Lower lobe of right lung (tissue), 2 donors: ENCODE measurements around the gene OR51A4. TPM values are rescaled to one million over a fixed set of nuclear protein-coding genes. Genes with fewer than 3 reads are reported as not detected.

Experiments
- ATAC-seq, 2 donors: fragments of 200-7000 bp; cut with Tn5 transposase; one replicate each; pipeline ENCODE4 v1.9.1; 2020 to 2022; ENCODE audit warnings: mild to moderate bottlenecking in 2 of 2, moderate library complexity in 2 of 2
- DNase-seq: peaks from one replicate; pipeline ENCODE4 v3.0.0-alpha.2; 2020
- H3K27ac ChIP-seq: fragments of 200-600 bp; one replicate; pipeline ENCODE4 v1.8.0; 2022
- H3K27me3 ChIP-seq: fragments of 200-600 bp; one replicate; pipeline ENCODE4 v1.8.0; 2022; ENCODE audit warnings: low read depth
- H3K36me3 ChIP-seq: fragments of 200-600 bp; one replicate; pipeline ENCODE4 v1.8.0; 2022; ENCODE audit warnings: mild to moderate bottlenecking
- H3K4me1 ChIP-seq: fragments of 200-600 bp; one replicate; pipeline ENCODE4 v1.8.0; 2022
- H3K4me3 ChIP-seq: fragments of 200-600 bp; one replicate; pipeline ENCODE4 v1.8.0; 2022; ENCODE audit warnings: mild to moderate bottlenecking
- H3K9me3 ChIP-seq: fragments of 200-600 bp; one replicate; pipeline ENCODE4 v1.8.0; 2022
- CTCF ChIP-seq: fragments of 200-600 bp; IDR thresholded peaks from one replicate; pipeline ENCODE4 v1.8.0; 2022; ENCODE audit warnings: antibody characterized with exemption, mild to moderate bottlenecking
- intact Hi-C: fragments of 100-400 bp; cut with DNase I; formaldehyde crosslinking; loops from one replicate; pipeline ENCODE4 v1.11.0; 2022
- total RNA-seq: library from RNA; stranded (reverse); fragmentation: NEBNext Ultra II Directional; extraction: Animal tissue kit (Norgen Biotek cat#: 25700); gene quantifications from one replicate; pipeline ENCODE4 v1.2.1, GENCODE V29; 2021
- donor health status: DM: no; HTN: yes; CAD: no; lungs with severe emphysema.

Gene OR51A4
- total RNA-seq, 1 donor from 2014 or later, result not detected

- no peak for TF ChIP-seq CTCF
- ATAC-seq (no peak), DNase-seq (no peak)
- Histone ChIP-seq H3K27ac (no peak within 1 kb of the TSS), H3K27me3 (no peaks in the 10 kb centered on the region), H3K4me1 (no peaks in the 10 kb centered on the region), H3K4me3 (no peak within 1 kb of the TSS), H3K36me3 (no peaks in the 10 kb centered on the region), H3K9me3 (no peaks in the 10 kb centered on the region)
- intact Hi-C loops, result no loop called here
These were observed 28.2 kb downstream of the OR51A4 start, which contains the start of gene OR51G2 for GRCh38 chr11:4919250-4919649. Gene OR51G2, minus strand, starts transcription at chr11:4919350. Its CDS starts 3,687 bp downstream, at chr11:4915663.

- no peak for DNase-seq
- TF ChIP-seq CTCF, result no peak
- H3K27me3 ChIP-seq, result no peaks in the 10 kb centered on the region
- H3K27ac ChIP-seq, result no peak overlapping the region
- no peaks in the 10 kb centered on the region for H3K4me1 ChIP-seq
- intact Hi-C loops, result no loop called here
- H3K36me3 ChIP-seq, result no peaks in the 10 kb centered on the region
- no peak overlapping the region for H3K4me3 ChIP-seq
- H3K9me3 ChIP-seq, result no peaks in the 10 kb centered on the region
- no peak for ATAC-seq
These were observed 30.8 kb downstream of the OR51A4 start for GRCh38 chr11:4916581-4916980.

- Histone ChIP-seq H3K4me1 (no peaks in the 10 kb centered on the region), H3K36me3 (no peaks in the 10 kb centered on the region), H3K9me3 (no peaks in the 10 kb centered on the region), H3K27me3 (no peaks in the 10 kb centered on the region), H3K27ac (no peak within 1 kb of the TSS), H3K4me3 (no peak within 1 kb of the TSS)
- DNase-seq (no peak), ATAC-seq (no peak)
- intact Hi-C loops, result no loop called here
- no peak for TF ChIP-seq CTCF
These were observed 43.9 kb downstream of the OR51A4 start, which contains the start of gene OR51A7 for GRCh38 chr11:4903484-4903883. Gene OR51A7, plus strand, starts transcription at chr11:4903783. Its CDS starts 3,587 bp downstream, at chr11:4907370.

Other genes with a start within 250 kb of the OR51A4 start
- not detected for gene OR51E2, start 249.8 kb downstream of the OR51A4 start, total RNA-seq
- gene MMP26, start 242.8 kb downstream of the OR51A4 start, total RNA-seq, result not detected
- gene OR51F1, start 177.7 kb downstream of the OR51A4 start, total RNA-seq, result not detected
- gene OR52R1, start 143.2 kb downstream of the OR51A4 start, total RNA-seq, result not detected
- gene OR51F2, start 126.3 kb downstream of the OR51A4 start, total RNA-seq, result not detected
- gene OR51S1, start 98.4 kb downstream of the OR51A4 start, total RNA-seq, result not detected
- gene OR51T1, start 65.7 kb downstream of the OR51A4 start, total RNA-seq, result not detected
- not detected for gene OR51A7, start 43.8 kb downstream of the OR51A4 start, total RNA-seq
- not detected for gene OR51G2, start 28.3 kb downstream of the OR51A4 start, total RNA-seq
- not detected for gene OR51G1, start 23.3 kb downstream of the OR51A4 start, total RNA-seq
- not detected for gene OR51A2, start 8.1 kb upstream of the OR51A4 start, total RNA-seq
- not detected for gene OR51L1, start 47.2 kb upstream of the OR51A4 start, total RNA-seq
- gene OR52J3, start 98.9 kb upstream of the OR51A4 start, total RNA-seq, result not detected
- gene OR52E2, start 112.0 kb upstream of the OR51A4 start, total RNA-seq, result not detected
- gene OR52E1, start 122.0 kb upstream of the OR51A4 start, total RNA-seq, result not detected
- not detected for gene OR52A5, start 190.8 kb upstream of the OR51A4 start, total RNA-seq
- gene OR52A1, start 207.2 kb upstream of the OR51A4 start, total RNA-seq, result not detected